ENCODE measurements around the gene ZBTB16.

DNA sequence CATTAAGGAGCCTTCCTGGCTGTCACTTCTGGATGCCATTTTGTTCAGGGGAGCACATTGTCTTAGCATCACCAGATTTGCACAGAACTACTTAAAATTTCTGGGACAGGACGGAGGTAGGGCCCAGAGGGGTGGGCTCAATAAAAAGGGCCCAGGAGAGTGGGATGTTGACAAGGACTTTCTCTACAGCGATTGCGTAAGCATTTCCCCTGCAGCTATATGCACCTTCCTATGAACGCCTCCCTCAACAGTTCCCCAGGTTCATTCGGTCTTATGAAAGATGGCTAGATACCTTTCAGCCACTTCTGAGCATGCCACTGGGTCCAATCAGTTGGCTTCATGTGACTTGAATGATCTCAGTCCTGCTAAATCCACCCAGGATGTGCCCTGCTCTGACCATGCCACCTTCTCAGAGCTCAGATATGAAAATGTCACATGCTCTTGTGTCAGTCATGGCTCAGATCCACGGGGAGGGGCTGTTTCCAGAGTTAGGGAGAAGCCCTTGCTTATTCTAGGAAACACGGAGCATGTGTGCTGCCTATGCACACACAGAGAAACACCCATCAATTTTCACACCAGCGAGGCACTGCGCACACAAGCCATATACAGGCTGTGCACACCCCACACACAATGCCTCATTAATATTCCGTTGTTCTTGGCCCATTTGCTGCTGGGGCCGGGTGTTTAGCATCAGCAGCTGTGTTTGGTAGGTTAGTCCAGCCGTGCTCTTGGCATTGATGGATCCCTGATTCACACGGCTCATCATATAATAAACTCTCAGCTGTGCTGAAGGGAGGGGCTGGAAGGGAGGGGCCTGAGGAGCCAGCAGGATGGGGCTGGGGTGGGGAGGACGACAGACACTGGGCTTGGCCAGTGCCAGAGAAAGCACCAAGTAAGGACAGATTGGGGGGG, 184.2 kb downstream of the ZBTB16 start:
- TF ChIP-seq, protein P1, sequence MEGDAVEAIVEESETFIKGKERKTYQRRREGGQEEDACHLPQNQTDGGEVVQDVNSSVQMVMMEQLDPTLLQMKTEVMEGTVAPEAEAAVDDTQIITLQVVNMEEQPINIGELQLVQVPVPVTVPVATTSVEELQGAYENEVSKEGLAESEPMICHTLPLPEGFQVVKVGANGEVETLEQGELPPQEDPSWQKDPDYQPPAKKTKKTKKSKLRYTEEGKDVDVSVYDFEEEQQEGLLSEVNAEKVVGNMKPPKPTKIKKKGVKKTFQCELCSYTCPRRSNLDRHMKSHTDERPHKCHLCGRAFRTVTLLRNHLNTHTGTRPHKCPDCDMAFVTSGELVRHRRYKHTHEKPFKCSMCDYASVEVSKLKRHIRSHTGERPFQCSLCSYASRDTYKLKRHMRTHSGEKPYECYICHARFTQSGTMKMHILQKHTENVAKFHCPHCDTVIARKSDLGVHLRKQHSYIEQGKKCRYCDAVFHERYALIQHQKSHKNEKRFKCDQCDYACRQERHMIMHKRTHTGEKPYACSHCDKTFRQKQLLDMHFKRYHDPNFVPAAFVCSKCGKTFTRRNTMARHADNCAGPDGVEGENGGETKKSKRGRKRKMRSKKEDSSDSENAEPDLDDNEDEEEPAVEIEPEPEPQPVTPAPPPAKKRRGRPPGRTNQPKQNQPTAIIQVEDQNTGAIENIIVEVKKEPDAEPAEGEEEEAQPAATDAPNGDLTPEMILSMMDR (IDR thresholded peaks at IDR 0.05), result no peak
- TF ChIP-seq POLR2A (IDR thresholded peaks at IDR 0.05) (no peak), EP300 (IDR thresholded peaks at IDR 0.05) (no peak), POLR2AphosphoS5 (IDR thresholded peaks at IDR 0.05) (no peak)

Data from stomach (tissue), 4 donors.